ENCODE results near the gene GSTM3.
A peak's percentile ranks its signal among the peaks of the same experiment; 100 is the strongest.
"Not testable (repeated sequence)": the region's sequence is repeated elsewhere in the genome, so short reads cannot be mapped to it uniquely, and the experiment has no call there.

The GSTM3 gene

DNA sequence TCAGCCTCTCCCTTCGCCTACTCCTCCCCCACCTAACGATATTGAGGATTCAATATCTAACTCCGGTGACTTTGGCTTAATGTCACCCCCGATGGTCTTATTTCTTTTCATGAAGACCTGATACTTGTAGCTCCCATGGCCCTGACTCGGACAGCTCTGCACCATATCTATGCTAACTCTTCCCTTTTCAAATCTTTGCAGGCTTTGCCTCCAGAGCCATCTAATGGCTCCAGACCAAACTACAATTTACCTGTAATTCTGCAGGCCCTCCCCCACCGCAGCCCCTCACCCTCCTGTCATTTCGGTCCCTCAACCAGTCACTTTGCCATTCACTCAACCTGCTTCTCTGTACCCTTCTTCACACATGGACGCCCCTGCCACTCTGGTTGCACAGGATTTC, 36.7 kb downstream of the GSTM3 start:
- H3K4me3 ChIP-seq (ENCODE audit: low read depth, low read length): no peak overlapping the region
- TF ChIP-seq, protein P1, sequence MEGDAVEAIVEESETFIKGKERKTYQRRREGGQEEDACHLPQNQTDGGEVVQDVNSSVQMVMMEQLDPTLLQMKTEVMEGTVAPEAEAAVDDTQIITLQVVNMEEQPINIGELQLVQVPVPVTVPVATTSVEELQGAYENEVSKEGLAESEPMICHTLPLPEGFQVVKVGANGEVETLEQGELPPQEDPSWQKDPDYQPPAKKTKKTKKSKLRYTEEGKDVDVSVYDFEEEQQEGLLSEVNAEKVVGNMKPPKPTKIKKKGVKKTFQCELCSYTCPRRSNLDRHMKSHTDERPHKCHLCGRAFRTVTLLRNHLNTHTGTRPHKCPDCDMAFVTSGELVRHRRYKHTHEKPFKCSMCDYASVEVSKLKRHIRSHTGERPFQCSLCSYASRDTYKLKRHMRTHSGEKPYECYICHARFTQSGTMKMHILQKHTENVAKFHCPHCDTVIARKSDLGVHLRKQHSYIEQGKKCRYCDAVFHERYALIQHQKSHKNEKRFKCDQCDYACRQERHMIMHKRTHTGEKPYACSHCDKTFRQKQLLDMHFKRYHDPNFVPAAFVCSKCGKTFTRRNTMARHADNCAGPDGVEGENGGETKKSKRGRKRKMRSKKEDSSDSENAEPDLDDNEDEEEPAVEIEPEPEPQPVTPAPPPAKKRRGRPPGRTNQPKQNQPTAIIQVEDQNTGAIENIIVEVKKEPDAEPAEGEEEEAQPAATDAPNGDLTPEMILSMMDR (conservative IDR thresholded peaks at IDR 0.05; ENCODE audit: low read depth, low read length): peak; percentile 17
- DNase-seq (ENCODE audit: low read depth): no peak

DNA sequence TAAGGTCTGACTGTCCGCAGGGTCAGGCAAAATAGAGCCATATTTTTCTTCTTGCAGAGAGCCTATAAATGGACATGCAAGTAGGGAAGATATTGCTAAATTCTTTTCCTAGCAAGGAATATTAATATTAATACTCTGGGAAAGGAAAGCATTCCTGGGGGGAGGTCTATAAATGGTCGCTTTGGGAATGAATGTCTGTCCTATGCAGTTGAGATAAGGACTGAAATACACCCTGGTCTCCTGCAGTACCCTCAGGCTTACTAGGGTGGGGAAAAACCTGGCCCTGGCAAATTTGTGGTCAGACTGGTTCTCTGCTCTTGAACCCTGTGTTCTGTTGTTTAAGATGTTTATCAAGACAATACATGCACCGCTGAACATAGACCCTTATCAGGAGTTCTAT, 37.9 kb downstream of the GSTM3 start:
- H3K4me3 ChIP-seq (ENCODE audit: low read depth, low read length); DNase-seq (ENCODE audit: low read depth): not testable (repeated sequence)

DNA sequence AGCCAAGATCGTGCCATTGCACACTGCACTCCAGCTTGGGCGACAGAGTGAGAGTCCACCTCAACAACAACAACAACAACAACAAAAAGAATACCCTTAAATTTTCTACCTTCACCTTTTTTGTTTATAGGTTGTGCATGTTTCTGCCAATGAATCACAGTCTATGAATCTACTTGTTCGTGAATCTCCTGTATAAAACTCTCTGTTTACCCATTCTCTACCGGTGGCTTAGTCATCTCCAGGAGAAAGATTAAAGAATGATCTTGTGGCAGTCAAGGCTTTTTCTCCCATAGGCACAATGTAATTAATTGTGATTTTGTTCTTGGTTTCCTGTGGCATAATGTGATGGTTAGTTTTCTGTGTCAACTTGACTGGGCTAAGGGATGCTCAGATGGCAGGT, 43.0 kb downstream of the GSTM3 start:
- DNase-seq (ENCODE audit: low read depth); H3K4me3 ChIP-seq (ENCODE audit: low read depth, low read length): not testable (repeated sequence)

DNA sequence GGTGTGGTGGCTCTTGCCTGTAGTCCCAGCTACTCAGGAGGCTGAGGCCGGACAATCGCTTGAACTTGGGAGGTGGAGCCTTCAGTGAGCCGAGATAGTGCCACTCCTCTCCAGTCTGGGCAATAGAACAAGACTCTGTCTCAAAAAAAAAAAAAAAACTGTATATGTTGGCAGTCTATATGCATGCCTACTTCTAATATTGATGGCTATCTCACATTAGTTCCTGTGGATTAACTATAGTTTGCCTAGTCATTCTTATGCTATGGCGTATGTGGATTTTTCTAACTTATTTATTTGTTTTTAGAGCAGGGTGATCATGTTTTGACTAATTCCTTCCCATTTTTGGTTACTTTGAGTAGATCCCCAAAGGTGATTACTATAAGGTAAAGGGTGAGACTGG, 43.8 kb downstream of the GSTM3 start:
- no peak overlapping the region for H3K4me3 ChIP-seq (ENCODE audit: low read depth, low read length)
- TF ChIP-seq, protein P1 (conservative IDR thresholded peaks at IDR 0.05; ENCODE audit: low read depth, low read length): no peak
- no peak for DNase-seq (ENCODE audit: low read depth)

DNA sequence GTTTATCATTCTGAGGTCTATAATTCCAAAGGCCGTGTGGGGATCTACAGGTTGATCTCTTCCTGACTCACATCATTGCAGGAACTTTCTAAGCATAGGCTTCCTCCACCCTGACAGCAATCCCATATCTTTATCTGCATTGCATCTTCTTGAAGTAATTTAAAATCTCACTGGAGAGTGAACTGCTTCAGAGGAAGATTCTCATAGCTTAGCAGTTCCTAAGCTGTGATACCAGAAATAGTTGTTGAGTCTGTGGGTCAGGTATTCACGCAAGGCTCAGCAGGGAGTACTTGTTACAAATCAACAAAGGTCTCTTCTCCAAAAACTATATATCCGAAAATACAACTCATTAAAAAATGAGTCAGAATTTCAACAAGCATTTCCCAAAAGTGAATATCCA, 45.7 kb downstream of the GSTM3 start:
- H3K4me3 ChIP-seq (ENCODE audit: low read depth, low read length); DNase-seq (ENCODE audit: low read depth): not testable (repeated sequence)

DNA sequence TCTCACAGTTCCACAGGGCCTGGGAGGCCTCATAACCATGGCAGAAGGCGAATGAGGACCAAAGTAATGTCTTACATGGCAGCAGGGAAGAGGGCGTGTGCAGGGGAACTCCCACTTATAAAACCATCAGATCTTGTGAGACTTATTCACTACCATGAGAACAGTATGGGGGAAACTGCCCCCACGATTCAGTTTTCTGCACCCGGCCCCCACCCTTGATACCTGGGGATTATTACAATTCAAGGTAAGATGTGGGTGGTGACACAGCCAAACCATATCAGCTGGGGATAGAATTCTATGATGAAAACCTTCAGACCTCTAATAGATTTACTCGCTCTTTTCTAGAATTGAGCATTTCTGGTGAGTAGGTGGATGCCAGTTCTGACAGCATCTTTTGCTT, 46.4 kb downstream of the GSTM3 start:
- DNase-seq (ENCODE audit: low read depth): not testable (repeated sequence)

DNA sequence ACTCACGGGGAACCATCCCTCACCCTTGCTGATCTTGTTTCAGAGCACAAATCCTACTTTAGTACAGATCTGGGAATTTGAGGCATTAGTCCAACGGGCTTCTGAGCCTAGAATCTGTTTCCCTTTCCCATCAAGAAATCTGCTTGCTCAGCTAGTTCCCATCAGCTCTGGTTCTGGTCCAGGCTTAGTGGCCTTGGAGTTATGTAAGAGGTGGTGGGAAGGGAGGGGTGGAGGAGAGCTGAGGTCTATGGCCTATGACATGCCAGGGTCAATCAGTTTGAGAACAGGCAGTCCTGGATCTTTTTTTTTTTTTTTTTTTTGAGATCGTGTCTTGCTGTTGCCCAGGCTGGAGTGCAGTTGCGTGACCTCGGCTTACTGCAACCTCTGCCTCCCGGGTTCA, 49.1 kb downstream of the GSTM3 start:
- no peak for DNase-seq (ENCODE audit: low read depth)
- H3K4me3 ChIP-seq (ENCODE audit: low read depth, low read length): no peak overlapping the region
- TF ChIP-seq, protein P1 (conservative IDR thresholded peaks at IDR 0.05; ENCODE audit: low read depth, low read length): no peak

More for the DNA sequence above, 46.4 kb downstream of the GSTM3 start:
- not testable (repeated sequence) for H3K4me3 ChIP-seq (ENCODE audit: low read depth, low read length)

DNA sequence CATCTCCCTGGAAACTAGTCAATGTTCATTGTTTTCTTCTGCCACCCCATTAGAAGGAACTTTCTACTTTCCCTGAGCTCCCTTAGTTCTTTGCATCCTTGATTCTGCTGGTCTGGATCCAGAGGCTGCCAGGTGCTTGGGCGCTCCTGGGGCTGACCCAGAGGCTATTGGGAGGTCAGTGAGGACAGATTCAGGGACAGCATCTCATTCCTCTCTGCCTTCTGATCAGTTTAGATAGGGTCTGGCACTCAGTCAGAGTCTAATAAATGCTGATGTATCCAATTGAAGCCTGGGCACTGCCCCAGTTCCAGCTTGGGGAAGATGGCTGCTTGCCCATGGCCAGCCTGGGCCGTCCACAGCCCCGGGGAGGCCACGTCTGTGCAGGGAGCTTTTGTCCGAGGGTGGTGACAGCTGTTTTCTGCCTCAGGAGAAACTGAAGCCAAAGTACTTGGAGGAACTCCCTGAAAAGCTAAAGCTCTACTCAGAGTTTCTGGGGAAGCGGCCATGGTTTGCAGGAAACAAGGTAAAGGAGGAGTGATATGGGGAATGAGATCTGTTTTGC, 50.9 kb downstream of the GSTM3 start:
- TF ChIP-seq, protein P1 (conservative IDR thresholded peaks at IDR 0.05; ENCODE audit: low read depth, low read length): no peak
- DNase-seq (ENCODE audit: low read depth): no peak
- no peak overlapping the region for H3K4me3 ChIP-seq (ENCODE audit: low read depth, low read length)

DNA sequence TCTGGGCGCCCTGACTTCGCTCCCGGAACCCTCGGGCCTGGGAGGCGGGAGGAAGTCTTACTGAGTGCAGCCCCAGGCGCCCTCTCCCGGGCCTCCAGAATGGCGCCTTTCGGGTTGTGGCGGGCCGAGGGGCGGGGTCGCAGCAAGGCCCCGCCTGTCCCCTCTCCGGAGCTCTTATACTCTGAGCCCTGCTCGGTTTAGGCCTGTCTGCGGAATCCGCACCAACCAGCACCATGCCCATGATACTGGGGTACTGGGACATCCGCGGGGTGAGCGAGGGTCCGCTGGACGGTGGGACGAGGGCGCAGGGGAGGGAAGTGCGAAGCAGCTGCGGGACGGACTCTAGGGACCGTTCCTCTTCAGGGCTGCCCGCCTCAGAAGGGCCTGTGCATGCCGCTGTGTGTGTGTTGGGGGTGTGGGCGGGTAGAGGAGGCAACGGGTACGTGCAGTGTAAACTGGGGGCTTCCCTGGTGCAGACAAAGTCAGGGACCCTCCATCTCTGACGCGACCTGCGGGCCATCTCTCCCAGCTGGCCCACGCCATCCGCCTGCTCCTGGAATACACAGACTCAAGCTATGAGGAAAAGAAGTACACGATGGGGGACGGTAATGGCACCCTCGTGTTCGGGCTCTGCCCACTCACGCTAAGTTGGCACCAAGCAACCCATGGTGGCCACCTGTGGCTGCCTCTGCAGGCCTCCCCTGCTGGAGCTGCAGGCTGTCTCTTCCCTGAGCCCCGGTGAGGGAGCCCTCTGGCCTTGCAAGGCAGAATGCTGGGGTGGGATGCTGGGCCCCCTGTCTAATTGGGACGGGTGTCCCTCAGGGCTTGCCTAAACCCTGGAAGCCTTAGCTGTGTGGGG, 53.0 kb downstream of the GSTM3 start, which contains the start of gene GSTM1:
TSS of gene GSTM1 (plus strand) at position 177 of the 859 bp plus-strand sequence. CDS start at position 234, 57 bp downstream.
- TF ChIP-seq, protein P1 (conservative IDR thresholded peaks at IDR 0.05; ENCODE audit: low read depth, low read length): no peak
- DNase-seq (ENCODE audit: low read depth): no peak
- H3K4me3 ChIP-seq (ENCODE audit: low read depth, low read length): no peak within 1 kb of the TSS

DNA sequence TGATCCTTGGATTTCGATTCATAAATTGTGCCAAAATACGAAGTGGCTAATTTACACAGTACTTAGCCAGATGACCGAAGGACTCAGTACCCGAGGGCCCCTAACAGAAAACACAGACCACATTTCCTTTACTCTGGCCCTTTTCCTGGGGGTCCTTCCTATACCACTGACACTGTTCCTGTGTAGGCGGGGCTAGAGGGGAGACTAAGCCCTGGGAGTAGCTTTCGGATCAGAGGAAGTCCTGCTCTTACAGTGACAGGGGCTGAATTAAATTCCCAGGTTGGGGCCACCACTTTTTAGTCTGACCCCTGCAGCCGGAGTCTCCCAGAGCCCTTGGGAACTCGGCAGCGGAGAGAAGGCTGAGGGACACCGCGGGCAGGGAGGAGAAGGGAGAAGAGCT, 53.7 kb downstream of the GSTM3 start:
- not testable (repeated sequence) for DNase-seq (ENCODE audit: low read depth); H3K4me3 ChIP-seq (ENCODE audit: low read depth, low read length)

DNA sequence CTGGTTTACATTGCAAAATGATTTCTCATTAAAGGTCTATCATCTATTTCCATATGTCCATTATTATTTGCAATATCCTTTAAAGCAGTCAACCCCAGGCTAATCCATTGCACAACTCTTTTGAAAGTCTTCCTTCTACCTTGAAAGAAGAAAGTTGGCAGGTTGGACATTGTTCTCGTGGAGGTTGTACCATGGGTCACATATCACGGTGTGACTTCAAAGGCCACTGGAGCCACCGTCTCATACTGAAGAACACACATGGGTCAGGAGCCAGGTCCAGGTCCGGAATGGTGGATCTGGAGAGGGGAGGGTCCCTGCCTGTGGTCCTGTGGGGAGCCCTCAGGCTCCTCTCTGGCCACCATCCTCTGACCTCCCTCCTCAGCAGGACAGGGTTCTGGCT, 54.9 kb downstream of the GSTM3 start:
- H3K4me3 ChIP-seq (ENCODE audit: low read depth, low read length); DNase-seq (ENCODE audit: low read depth): not testable (repeated sequence)

DNA sequence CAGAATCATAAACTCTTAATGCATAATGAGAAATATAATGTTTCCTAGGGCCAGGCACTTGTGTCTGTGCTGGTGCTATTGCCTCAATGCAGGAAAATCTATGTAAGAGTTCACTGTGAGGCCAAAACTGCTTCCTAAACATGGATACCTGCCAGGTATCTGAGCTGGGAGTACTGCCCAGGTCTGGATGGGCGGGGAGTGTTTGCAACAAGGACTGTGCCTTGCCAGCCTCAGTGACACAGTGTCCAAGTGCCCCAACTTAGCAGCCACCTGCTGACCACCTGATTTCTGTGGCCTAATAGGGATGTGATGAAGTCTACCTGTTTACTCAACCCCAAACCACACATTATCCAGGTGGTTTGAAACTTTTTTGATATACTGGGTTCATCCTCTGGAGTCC, 55.4 kb downstream of the GSTM3 start:
- not testable (repeated sequence) for H3K4me3 ChIP-seq (ENCODE audit: low read depth, low read length); DNase-seq (ENCODE audit: low read depth)

DNA sequence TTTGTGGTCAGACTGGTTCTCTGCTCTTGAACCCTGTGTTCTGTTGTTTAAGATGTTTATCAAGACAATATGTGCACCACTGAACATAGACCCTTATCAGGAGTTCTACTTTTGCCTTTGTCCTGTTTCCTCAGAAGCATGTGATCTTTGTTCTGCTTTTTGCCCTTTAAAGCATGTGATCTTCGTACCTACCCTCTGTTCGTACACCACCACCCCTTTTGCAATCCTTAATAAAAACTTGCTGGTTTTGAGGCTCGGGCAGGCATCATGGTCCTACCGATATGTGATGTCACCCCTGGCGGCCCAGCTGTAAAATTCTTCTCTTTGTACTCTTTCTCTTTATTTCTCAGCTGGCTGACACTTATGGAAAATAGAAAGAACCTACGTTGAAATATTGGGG, 56.1 kb downstream of the GSTM3 start:
- not testable (repeated sequence) for H3K4me3 ChIP-seq (ENCODE audit: low read depth, low read length); DNase-seq (ENCODE audit: low read depth)
